Measurements from ENCODE around the gene TBL1Y.

DNA sequence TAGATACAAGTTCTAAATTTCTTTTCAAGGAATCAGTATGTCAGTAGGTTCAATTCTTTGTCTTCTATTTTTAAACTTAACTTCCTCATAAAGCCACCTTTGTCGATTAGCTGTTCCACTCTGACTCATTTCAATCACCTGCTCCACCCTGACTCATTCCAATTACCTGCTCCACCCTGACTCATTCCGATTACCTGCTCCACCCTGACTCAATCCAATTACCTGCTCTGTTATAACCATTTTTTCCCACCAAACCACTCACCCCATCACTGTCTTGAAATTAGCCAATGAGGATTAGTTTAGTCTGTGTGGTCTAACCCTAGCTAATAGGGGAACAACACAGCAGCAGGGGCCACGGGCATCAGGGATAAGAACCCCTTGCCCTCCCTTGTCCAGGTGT lies 199.6 kb downstream of the TBL1Y start:
- TF ChIP-seq CTCF (IDR thresholded peaks at IDR 0.05) (no peak), POLR2A (IDR thresholded peaks at IDR 0.05) (no peak)
